Epithelial cell of esophagus (primary cell): ENCODE results near the gene PTPRN2.
"Not testable (repeated sequence)": the region's sequence is repeated elsewhere in the genome, so short reads cannot be mapped to it uniquely, and the experiment has no call there.

ENCODE experiments used
- DNase-seq: peaks from one replicate; pipeline ENCODE4 v3.0.0; 2010; ENCODE audit warnings: low read depth
- H3K4me3 ChIP-seq: 2 replicates; pipeline ENCODE4 v1.5.1; 2011; ENCODE audit warnings: mild to moderate bottlenecking, low read length, control low read depth
- TF ChIP-seq, protein P1 (sequence below): IDR thresholded peaks from 2 replicates; pipeline ENCODE4 v1.5.1; 2011; ENCODE audit warnings: low read depth, mild to moderate bottlenecking, low read length, control low read depth, inconsistent platforms; ENCODE audit not compliant: insufficient read depth; ENCODE audit errors: missing control alignments

Gene PTPRN2

DNA sequence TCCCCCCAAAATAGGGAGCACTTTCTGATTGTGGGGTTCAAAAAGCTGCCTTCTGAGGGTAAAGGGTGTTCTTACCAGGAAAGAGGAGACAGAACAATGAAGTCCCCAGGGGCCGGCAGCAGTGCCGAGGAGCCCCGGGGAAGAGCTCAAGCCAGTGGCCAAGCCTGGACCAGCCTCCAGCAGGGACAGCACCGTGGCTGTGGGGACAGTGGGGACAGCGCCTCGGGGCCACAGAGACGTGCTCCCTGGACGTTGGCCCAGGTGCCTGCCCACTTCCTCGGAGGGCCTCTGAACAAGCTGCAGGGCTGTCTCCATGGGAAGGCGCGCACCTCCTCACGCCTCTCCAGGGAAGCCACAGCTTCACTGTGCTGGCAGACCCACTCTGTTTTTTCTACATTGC, 312.6 kb downstream of the PTPRN2 start:
- DNase-seq, result no peak
- TF ChIP-seq, protein P1, sequence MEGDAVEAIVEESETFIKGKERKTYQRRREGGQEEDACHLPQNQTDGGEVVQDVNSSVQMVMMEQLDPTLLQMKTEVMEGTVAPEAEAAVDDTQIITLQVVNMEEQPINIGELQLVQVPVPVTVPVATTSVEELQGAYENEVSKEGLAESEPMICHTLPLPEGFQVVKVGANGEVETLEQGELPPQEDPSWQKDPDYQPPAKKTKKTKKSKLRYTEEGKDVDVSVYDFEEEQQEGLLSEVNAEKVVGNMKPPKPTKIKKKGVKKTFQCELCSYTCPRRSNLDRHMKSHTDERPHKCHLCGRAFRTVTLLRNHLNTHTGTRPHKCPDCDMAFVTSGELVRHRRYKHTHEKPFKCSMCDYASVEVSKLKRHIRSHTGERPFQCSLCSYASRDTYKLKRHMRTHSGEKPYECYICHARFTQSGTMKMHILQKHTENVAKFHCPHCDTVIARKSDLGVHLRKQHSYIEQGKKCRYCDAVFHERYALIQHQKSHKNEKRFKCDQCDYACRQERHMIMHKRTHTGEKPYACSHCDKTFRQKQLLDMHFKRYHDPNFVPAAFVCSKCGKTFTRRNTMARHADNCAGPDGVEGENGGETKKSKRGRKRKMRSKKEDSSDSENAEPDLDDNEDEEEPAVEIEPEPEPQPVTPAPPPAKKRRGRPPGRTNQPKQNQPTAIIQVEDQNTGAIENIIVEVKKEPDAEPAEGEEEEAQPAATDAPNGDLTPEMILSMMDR, result no peak
- no peak overlapping the region for H3K4me3 ChIP-seq

DNA sequence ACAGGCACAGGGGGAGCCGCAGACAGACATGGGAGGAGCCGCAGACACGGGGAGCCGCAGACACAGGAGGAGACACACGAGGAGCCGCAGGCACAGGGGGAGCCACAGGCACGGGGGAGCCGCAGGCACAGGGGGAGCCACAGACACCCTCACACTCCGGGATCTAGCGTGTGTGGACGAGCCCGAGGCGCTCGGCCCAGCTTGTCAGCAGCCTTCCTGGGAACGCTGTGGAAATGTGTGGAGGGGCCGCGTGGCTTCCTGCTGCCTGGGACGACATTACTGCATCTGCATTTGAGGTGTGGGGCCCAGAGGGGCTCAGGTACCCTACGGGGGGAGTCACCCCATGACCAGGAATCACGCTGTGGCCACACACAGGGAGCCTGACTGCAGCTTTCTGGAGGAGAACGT, 313.2 kb downstream of the PTPRN2 start:
- TF ChIP-seq, protein P1, result no peak
- DNase-seq, result no peak
- no peak overlapping the region for H3K4me3 ChIP-seq

DNA sequence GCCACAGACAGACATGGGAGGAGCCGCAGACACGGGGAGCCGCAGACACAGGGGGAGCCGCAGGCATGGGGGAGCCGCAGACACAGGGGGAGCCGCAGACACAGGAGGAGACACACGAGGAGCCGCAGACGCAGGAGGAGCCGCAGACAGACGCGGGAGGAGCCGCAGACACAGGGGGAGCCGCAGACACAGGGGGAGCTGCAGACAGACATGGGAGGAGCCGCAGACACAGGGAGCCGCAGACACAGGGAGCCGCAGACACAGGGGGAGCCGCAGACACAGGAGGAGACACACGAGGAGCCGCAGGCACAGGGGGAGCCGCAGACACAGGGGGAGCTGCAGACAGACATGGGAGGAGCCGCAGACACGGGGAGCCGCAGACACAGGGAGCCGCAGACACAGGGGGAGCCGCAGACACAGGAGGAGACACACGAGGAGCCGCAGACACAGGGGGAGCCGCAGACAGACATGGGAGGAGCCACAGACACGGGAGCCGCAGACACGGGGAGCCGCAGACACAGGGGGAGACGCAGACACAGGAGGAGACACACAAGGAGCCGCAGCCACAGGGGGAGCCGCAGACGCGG, 313.8 kb downstream of the PTPRN2 start:
- DNase-seq, H3K4me3 ChIP-seq: not testable (repeated sequence)

DNA sequence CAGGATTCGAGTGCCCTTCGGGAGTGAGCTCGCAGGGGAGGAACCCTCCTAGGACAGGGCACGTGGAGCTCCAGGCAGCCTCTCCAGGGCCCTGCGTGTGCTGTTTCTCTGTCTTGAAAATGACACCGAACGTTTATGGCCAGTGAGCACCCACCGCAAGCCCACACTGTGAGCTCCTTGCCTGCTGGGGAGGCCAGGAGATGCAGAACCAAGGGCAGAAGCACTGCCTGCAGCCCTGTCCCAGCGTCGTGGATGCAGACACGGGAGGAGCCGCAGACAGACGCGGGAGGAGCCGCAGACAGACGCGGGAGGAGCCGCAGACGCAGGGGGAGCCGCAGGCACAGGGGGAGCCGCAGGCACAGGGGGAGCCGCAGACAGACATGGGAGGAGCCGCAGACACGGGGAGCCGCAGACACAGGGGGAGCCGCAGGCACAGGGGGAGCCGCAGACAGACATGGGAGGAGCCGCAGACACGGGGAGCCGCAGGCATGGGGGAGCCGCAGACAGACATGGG, 314.4 kb downstream of the PTPRN2 start:
- TF ChIP-seq, protein P1, result no peak
- H3K4me3 ChIP-seq, result no peak overlapping the region
- DNase-seq, result no peak

DNA sequence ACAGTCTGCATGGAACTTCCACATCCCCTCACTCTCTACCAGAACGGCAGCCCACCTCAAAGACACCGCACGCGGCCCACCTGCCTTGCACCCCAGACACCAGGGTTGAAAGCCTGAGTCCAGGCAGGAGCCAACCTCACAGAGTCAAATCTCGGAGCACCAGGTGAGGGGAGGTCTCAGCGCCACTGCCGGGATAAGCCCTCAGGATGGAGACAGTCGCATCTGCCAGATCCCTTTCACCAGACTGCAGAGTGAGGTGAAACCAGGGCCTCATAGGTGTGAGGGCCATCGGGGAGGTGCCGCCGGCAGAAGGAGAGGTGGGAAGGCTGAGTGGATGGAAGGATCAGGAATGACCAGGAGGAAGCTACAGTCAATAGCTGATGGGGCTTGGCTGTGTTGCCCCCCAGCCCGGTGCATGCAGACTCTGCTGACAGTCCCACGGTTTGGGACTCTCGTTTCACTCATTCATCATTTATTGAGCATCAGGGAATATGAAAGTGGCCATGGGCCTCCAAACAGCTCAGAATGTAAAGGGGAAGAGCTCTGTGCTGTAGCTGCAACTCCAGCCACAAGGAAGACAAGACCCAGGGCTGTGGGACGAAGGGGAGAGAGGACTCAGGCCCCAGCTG, 315.0 kb downstream of the PTPRN2 start:
- TF ChIP-seq, protein P1, result no peak

DNA sequence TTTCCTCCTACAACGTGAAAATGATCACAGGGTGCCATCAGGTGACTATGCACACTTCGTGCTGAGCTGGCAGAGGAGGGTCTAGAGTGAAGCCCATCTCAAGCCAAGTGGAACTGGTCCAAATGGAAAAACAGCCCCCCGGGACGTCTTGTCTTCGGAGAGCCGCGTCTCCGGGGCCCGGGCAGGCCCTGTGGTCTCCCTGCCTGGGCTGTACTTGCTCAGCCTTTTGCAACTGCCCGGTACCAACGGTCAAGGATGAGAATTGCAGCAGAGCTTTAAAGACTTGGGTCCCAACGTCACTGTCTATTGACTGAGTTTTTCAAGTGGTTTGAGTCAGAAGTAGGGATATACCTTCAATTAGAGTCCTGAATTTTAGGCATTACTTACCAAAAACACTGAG, 315.5 kb downstream of the PTPRN2 start:
- TF ChIP-seq, protein P1, result no peak
- no peak overlapping the region for H3K4me3 ChIP-seq
- DNase-seq, result no peak

More for the DNA sequence above, 315.0 kb downstream of the PTPRN2 start:
- no peak overlapping the region for H3K4me3 ChIP-seq
- DNase-seq, result no peak

DNA sequence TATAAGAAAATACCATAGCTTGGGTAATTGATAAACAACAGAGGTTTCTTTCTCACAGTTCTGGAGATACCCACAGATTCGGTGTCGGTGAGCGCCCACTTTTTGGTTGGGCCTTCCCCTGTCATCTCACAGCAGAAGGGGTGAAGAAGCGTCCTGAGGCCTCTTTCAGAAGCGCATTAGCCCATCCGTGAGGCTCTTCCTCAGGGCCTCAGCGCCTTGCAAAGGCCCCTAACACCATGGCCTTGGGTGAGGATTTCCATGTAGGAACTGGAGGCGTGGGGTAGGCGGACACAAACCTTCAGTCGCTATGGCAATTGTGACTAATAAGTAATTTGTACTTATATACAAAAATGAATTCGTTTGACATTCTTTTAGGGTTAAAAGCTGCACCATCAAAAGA, 316.0 kb downstream of the PTPRN2 start:
- DNase-seq, result no peak
- TF ChIP-seq, protein P1, result no peak
- no peak overlapping the region for H3K4me3 ChIP-seq
